ENCODE measurements around the gene PLPP1. TPM values are rescaled to one million over a fixed set of nuclear protein-coding genes. Genes with fewer than 3 reads are reported as not detected.

The PLPP1 gene
- total and polyA plus RNA-seq, 7 donors: 22.0 to 81.5 (median 40.6) TPM

DNA sequence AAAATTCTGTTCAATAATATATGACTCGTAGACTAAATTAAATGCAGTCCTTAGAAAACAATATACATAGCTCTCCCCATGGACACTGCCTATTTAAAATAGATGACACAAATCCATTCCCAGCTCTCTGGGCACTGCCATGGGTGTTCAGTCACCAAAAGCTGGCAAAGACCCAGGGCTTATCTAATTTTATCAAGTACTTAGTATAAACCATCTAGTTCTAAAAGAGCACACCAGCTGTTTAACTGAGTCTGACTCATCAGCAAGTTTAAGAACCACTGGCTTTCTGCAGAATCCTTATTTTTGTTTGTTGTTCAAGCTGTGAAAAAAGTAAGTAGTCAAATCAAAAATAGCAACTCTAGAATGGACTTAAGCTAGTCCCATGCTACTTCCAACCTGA is 107.6 kb downstream of the PLPP1 start:
- intact Hi-C loops (cut with DNase I): loop anchor here in 1 of 2 donors (10.0 kb wide), 1 partner anchor 208 kb away; no protein-coding TSS in a partner anchor
- ATAC-seq (peak; percentile 95 to 96 (median 95)), DNase-seq (peak in 1 of 2 donors; percentile 70)
- Histone ChIP-seq H3K36me3 (ENCODE audit: insufficient read depth in 1 of 2, low read depth in 1 of 2) (peaks cover 9 to 41% of the 10 kb centered on the region in 2 donors), H3K9me3 (no peaks in the 10 kb centered on the region), H3K4me3 (no peak overlapping the region), H3K27ac (peak overlapping the region; percentile 81), H3K4me1 (peaks cover 38% of the 10 kb centered on the region), H3K27me3 (ENCODE audit: insufficient read depth in 3 of 3, low read length in 2 of 3) (no peaks in the 10 kb centered on the region)
- 35 to 46% (median 39%) methylated on average over 1 of the region's 1 CpG for WGBS, 3 donors
- TF ChIP-seq, protein P1, sequence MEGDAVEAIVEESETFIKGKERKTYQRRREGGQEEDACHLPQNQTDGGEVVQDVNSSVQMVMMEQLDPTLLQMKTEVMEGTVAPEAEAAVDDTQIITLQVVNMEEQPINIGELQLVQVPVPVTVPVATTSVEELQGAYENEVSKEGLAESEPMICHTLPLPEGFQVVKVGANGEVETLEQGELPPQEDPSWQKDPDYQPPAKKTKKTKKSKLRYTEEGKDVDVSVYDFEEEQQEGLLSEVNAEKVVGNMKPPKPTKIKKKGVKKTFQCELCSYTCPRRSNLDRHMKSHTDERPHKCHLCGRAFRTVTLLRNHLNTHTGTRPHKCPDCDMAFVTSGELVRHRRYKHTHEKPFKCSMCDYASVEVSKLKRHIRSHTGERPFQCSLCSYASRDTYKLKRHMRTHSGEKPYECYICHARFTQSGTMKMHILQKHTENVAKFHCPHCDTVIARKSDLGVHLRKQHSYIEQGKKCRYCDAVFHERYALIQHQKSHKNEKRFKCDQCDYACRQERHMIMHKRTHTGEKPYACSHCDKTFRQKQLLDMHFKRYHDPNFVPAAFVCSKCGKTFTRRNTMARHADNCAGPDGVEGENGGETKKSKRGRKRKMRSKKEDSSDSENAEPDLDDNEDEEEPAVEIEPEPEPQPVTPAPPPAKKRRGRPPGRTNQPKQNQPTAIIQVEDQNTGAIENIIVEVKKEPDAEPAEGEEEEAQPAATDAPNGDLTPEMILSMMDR (IDR thresholded peaks at IDR 0.05): no peak

DNA sequence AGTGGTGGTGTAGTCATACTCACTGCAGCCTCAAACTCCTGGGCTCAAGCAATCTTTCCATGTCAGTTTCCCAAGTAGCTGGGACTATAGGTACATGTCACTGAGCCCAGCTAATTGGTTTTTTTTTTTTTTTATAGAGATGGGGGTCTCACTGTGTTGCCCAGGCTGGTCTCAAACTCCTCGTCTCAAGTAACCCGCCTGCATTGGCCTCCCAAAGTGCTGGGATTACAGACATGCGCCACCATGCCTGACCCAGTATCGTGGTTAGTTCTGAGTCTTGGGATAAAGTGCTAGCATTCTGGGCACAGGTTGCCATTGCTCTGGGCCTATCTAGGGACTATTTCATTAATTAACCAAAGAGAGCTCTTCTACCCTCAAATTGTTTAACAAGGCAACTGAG is 108.3 kb downstream of the PLPP1 start:
- ATAC-seq: no peak
- intact Hi-C loops (cut with DNase I): loop anchor here in 1 of 2 donors (10.0 kb wide), 1 partner anchor 208 kb away; no protein-coding TSS in a partner anchor
- peak overlapping the region; percentile 81 for H3K27ac ChIP-seq
- DNase-seq: no peak
- TF ChIP-seq, protein P1 (IDR thresholded peaks at IDR 0.05): no peak
- 72 to 93% (median 83%) methylated on average over 4 of the region's 4 CpGs for WGBS, 3 donors
- peaks cover 9 to 42% of the 10 kb centered on the region in 2 donors for H3K36me3 ChIP-seq (ENCODE audit: insufficient read depth in 1 of 2, low read depth in 1 of 2)
- H3K4me1 ChIP-seq: peaks cover 45% of the 10 kb centered on the region
- H3K27me3 ChIP-seq (ENCODE audit: insufficient read depth in 3 of 3, low read length in 2 of 3): no peaks in the 10 kb centered on the region
- no peak overlapping the region for H3K4me3 ChIP-seq
- H3K9me3 ChIP-seq: no peaks in the 10 kb centered on the region

DNA sequence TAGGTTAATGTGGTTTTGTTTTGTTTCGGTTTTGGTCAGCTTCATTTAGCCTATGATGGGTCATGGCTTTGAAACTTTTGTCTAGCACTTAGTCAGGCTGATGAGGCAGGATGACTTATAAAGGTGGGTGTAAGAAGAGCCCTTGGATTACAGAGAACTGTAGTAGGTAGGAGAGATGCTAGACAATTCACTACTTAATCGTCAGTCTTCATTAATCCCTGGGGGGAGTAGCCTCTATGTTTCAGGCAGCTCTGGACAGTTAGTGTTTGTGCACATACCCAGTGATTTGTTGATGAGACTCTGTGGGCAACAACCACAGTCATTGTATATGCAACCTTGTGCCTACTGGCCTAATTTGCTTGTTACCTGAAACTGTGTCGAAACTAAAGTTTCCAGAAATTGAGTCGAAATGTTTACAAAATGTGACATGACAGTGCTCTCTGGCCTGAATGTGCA is 113.7 kb downstream of the PLPP1 start:
- 75 to 86% (median 80%) methylated on average over 4 of the region's 4 CpGs for WGBS, 3 donors
- TF ChIP-seq, protein P1 (IDR thresholded peaks at IDR 0.05): no peak
- Histone ChIP-seq H3K27me3 (ENCODE audit: insufficient read depth in 3 of 3, low read length in 2 of 3) (no peaks in the 10 kb centered on the region), H3K4me1 (peaks cover 39% of the 10 kb centered on the region), H3K27ac (no peak overlapping the region), H3K36me3 (ENCODE audit: insufficient read depth in 1 of 2, low read depth in 1 of 2) (peaks cover 5 to 45% of the 10 kb centered on the region in 2 donors), H3K4me3 (no peak overlapping the region), H3K9me3 (no peaks in the 10 kb centered on the region)
- DNase-seq (no peak), ATAC-seq (peak in 3 of 4 donors; percentile 41 to 46 (median 45))
- intact Hi-C loops (cut with DNase I): loop anchor here (5.0 to 10.0 kb wide), 2 partner anchors 214 to 271 kb away; no protein-coding TSS in a partner anchor

DNA sequence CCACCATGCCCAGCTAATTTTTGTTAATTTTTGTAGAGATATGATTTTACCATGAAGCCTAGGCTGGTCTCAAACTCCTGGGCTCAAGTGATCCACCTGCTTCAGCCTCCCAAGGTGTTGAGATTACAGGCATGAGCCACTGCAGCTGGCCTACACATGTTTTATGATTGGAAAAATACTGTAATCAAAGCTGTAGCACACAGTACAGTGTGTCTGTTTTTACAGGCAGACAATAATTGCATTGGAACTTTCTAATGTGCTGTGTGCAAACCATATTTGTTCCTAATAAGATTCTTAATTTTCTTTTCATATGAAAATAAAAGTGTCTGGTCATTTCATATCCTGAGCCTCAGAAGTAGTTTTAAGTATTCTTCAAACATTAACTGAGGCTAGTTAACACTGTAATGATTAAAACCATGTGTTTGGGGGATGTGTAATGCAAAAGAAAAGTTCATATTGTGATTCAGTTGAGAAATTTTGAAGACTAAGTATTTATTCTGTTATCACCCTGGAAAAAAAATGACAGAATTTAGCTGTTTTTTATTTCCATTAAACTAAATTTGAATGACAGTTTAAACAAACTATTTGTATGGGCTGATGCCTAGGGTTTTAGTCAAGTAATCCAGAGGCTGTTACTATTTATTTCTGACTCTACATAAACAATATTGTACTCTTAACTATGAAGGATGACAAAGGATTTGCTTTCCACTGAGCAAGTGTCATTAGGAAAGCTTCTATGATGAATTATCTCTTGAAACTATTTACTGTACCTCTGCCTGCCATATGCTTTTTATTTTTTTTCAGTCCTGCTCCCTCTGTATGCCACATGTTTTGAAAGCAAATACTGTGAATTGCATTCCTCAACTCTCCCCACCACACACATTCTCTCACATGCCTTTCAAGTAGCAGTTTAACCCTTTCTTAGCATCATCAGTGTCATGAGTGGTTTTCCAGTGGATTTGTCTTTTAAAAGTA is 115.5 kb downstream of the PLPP1 start:
- TF ChIP-seq, protein P1 (IDR thresholded peaks at IDR 0.05): no peak
- Histone ChIP-seq H3K9me3 (no peaks in the 10 kb centered on the region), H3K36me3 (ENCODE audit: insufficient read depth in 1 of 2, low read depth in 1 of 2) (peaks cover 5 to 32% of the 10 kb centered on the region in 2 donors), H3K4me1 (peaks cover 37% of the 10 kb centered on the region), H3K27me3 (ENCODE audit: insufficient read depth in 3 of 3, low read length in 2 of 3) (no peaks in the 10 kb centered on the region), H3K4me3 (no peak overlapping the region), H3K27ac (peak overlapping the region; percentile 3)
- no peak for DNase-seq
- intact Hi-C loops (cut with DNase I): loop anchor here in 1 of 2 donors (5.0 kb wide), 1 partner anchor 113 kb away; the partner anchor contains the start of gene PLPP1
- ATAC-seq: peak in 2 of 4 donors; percentile 34 to 40
